Skin epidermis (tissue), 12 donors: Measurements from ENCODE around the gene COA5.

ENCODE experiments used
- H3K27ac ChIP-seq, 21 experiments: fragments of 200-600 bp; sonication (generic) in 11 of 21; one replicate each; pipeline ENCODE4 v1.5.0; 2020; ENCODE audit warnings: mild to moderate bottlenecking in 3 of 21, inconsistent platforms in 2 of 21, moderate library complexity in 2 of 21
- H3K4me3 ChIP-seq, 7 experiments: fragments of 200-600 bp; sonication (generic) in 2 of 7; one replicate each; pipeline ENCODE4 v1.5.0; 2020; ENCODE audit warnings: inconsistent platforms in 2 of 7, mild to moderate bottlenecking in 2 of 7, moderate library complexity in 1 of 7

The COA5 gene

DNA sequence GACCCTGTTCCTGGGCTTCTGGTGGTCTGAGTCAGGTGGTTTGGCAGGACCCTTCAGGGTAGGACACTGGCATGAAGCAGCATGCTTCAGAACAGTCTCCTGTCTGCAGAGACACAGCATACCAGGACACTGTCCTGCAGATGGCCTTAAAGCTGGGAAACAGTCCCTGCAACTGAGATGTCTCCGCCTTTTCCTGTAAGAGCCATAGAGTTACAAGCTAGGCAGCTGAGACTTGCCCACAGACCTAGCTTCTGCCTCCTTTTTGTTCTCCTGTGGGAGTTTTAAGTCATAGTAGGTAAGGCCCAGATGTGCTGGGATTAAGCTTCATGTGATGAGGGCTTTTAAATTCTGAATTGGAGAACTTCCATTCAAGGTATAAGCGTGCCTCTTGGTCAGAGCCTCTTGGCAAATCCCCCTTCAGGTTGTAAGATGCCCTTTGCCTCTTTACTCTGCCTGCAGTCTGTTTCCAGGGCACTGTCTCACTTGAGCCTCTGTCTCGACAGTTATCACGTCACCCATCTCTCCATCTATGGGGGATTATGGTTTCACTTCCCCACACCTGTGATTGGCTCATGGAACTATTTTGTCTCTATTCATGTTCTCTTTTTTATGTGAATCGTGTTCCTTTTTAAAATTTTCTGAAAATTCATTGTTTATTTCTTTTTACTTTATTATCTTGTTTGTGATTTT is 51.8 kb downstream of the COA5 start:
- H3K27ac ChIP-seq, result no peak overlapping the region
- H3K4me3 ChIP-seq, result no peak overlapping the region

DNA sequence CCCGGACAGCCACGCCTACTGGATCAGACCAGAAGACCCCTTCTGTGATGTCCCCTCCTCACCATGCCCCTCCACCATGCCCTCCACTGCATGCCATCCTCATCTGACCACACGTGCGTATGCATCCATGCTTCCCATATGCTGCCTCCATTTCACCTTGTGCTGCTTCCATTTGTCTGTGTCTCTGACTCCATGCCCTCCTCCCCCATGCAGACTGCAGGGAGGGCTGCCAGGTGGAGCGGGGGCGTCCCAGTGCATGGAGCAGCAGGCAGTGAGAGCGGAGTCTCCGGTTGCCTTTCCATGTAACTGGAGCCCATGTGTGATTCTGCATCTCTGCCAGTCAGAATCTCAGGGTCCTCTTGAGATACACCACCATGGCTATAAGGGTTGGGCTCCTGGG is 52.6 kb downstream of the COA5 start:
- no peak overlapping the region for H3K27ac ChIP-seq
- no peak overlapping the region for H3K4me3 ChIP-seq

GRCh38 chr2:98554116-98554861 is 54.0 kb downstream of the COA5 start:
- no peak overlapping the region for H3K4me3 ChIP-seq
- H3K27ac ChIP-seq, result no peak overlapping the region

DNA sequence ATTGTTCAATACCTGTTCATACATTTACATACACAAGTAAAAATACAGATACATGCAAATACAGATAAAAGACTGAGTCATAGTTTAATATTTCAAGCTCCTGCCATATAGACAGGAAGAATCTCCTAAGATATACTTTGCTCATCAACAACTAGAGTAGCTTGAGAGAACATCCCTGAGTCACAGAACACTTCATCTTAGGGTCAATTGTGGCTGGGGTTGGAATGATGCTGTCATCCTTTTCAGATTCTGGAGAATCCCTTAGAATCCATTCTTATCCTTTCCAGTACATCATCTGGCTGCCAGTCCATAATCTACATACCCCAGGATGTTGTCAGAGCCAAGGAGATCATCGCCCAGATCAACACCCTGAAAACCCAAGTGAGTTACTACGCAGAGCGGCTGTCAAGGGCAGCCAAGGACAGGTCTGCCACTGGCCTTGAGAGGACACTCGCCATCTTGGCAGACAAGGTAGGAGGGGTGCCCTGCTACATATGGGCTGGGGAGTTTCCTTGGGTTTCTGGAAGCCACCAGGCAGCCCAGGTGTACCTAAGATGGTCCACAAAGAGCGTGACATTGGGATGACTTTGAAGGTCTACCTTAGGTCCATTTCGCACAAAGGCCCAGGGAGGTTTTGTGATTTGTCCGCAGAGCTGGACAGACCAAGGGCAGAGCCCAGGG is 55.7 kb downstream of the COA5 start:
- no peak overlapping the region for H3K27ac ChIP-seq
- no peak overlapping the region for H3K4me3 ChIP-seq

DNA sequence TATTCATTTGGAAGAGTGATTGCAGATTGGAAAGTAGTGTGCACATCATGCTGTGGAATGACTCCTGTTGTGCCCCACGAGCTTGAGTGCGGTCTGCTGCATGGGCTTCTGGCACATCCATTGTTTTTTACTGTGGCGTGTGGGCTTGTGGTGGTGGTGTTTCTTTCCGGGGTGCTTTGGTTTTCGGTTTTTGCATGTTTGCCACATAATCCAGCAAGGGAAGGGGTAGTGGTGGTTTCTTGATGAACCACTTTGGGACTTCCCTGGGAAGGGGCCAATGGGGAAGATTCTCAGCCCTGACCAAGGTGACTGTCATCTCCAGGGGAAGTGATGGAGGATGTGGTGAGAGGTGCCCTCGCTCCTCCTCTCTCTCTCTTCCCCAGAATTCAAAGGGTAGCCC is 57.0 kb downstream of the COA5 start:
- H3K27ac ChIP-seq, result peak overlapping the region in 1 of 21 experiments; percentile 35

GRCh38 chr2:98550165-98550564 is 58.1 kb downstream of the COA5 start:
- H3K4me3 ChIP-seq, result no peak overlapping the region
- H3K27ac ChIP-seq, result peak overlapping the region in 1 of 21 experiments; percentile 35

More for the DNA sequence above, 57.0 kb downstream of the COA5 start:
- H3K4me3 ChIP-seq, result no peak overlapping the region
